H1 (cell line): ENCODE data around the gene MDFIC2. TPM values are rescaled to one million over a fixed set of nuclear protein-coding genes. Genes with fewer than 3 reads are reported as not detected.

ENCODE experiments used
- CTCF ChIA-PET: fragments of 300-600 bp; sonication (Branson Sonifier 250); formaldehyde crosslinking; loops from one replicate; lab custom pipeline; 2021; ENCODE audit not compliant: partially characterized antibody; lab: Charles Lee
- POLR2A ChIA-PET: fragments of 300-600 bp; sonication (Branson Sonifier 250); formaldehyde crosslinking; loops from one replicate; lab custom pipeline; 2021; ENCODE audit warnings: inconsistent platforms; ENCODE audit not compliant: partially characterized antibody; lab: Charles Lee
- DNase-seq, 2 experiments: peaks; one replicate each; pipeline versions ENCODE4 v3.0.0 to v3.0.0-alpha.2; 2010 to 2022; ENCODE audit warnings: low spot score in 2 of 2, low read depth in 1 of 2, mixed read lengths in 1 of 2
- FAIRE-seq: peaks from 2 replicates; lab custom pipeline; 2011; peaks lifted over from hg19 to GRCh38; lab: Jason Lieb, UNC
- H2AFZ ChIP-seq: 2 replicates; pipeline ENCODE4 v1.8.1; 2012; ENCODE audit warnings: low read length, inconsistent platforms
- H2AK5ac ChIP-seq: 2 replicates; pipeline ENCODE4 v1.6.1; 2013; ENCODE audit warnings: low read depth, low read length
- H2BK120ac ChIP-seq: replicated peaks from 2 replicates; pipeline ENCODE3; 2013; ENCODE audit warnings: low read depth, low read length, inconsistent platforms
- H2BK12ac ChIP-seq: 2 replicates; pipeline ENCODE4 v1.6.1; 2013; ENCODE audit warnings: low read depth, low read length
- H2BK15ac ChIP-seq: 2 replicates; pipeline ENCODE4 v1.6.1; 2013; ENCODE audit warnings: low read length
- H2BK20ac ChIP-seq: 2 replicates; pipeline ENCODE4 v1.6.1; 2013; ENCODE audit warnings: low read length
- H2BK5ac ChIP-seq: 2 replicates; pipeline ENCODE4 v1.6.1; 2013; ENCODE audit warnings: low read depth, low read length
- H3K14ac ChIP-seq: 2 replicates; pipeline ENCODE4 v1.6.1; 2013; ENCODE audit warnings: inconsistent platforms; ENCODE audit not compliant: insufficient read length
- H3K18ac ChIP-seq: 2 replicates; pipeline ENCODE4 v1.6.1; 2013; ENCODE audit warnings: low read length; ENCODE audit errors: extremely low read depth
- H3K23ac ChIP-seq: 2 replicates; pipeline ENCODE4 v1.6.1; 2013; ENCODE audit warnings: inconsistent platforms; ENCODE audit not compliant: insufficient read length
- H3K23me2 ChIP-seq: 2 replicates; pipeline ENCODE4 v1.6.1; 2013; ENCODE audit warnings: low read depth, low read length
- H3K27ac ChIP-seq: 2 replicates; pipeline ENCODE4 v1.6.1; 2011; ENCODE audit warnings: low read depth, low read length, inconsistent platforms
- H3K27me3 ChIP-seq, 4 experiments: replicated peaks in 1 of 4; 1 replicate in 1 of 4; 2 replicates in 3 of 4; pipeline versions ENCODE4 v1.6.1 to v1.8.1; 2011 to 2013; ENCODE audit warnings: low read length in 3 of 4, mild to moderate bottlenecking in 3 of 4, inconsistent platforms in 2 of 4, mixed read lengths in 2 of 4, moderate library complexity in 1 of 4; ENCODE audit not compliant: control insufficient read depth in 3 of 4, insufficient read depth in 3 of 4; ENCODE audit errors: extremely low read depth in 1 of 4
- H3K36me3 ChIP-seq, 4 experiments: 2 replicates each; pipeline versions ENCODE4 v1.6.1 to v1.8.1; 2011 to 2013; ENCODE audit warnings: mild to moderate bottlenecking in 4 of 4, low read length in 3 of 4, moderate library complexity in 2 of 4, control low read depth in 1 of 4, inconsistent platforms in 1 of 4; ENCODE audit not compliant: insufficient read depth in 4 of 4, control insufficient read depth in 2 of 4
- H3K4ac ChIP-seq: replicated peaks from 2 replicates; pipeline ENCODE3; 2013; ENCODE audit warnings: low read length, low read depth, mixed read lengths, inconsistent platforms; ENCODE audit not compliant: insufficient read length
- H3K4me1 ChIP-seq, 4 experiments: replicated peaks in 1 of 4; 1 replicate in 1 of 4; 2 replicates in 3 of 4; pipeline versions ENCODE4 v1.6.1 to v1.8.1; 2011 to 2013; ENCODE audit warnings: low read length in 3 of 4, inconsistent platforms in 2 of 4, mixed read lengths in 1 of 4; ENCODE audit not compliant: insufficient read depth in 4 of 4, control insufficient read depth in 3 of 4
- H3K4me2 ChIP-seq, 2 experiments: 2 replicates each; pipeline versions ENCODE4 v1.6.1 to v1.8.1; 2011 to 2013; ENCODE audit warnings: low read depth in 2 of 2, low read length in 2 of 2, control low read depth in 1 of 2, inconsistent platforms in 1 of 2, mild to moderate bottlenecking in 1 of 2; ENCODE audit not compliant: insufficient read depth in 1 of 2
- H3K4me3 ChIP-seq, 4 experiments: fragments of 200-600, 300-600 bp in 1 of 4; sonication (generic), shearing (Covaris generic), sonication (Bioruptor Twin) in 1 of 4; 2 replicates each; pipeline versions ENCODE4 v1.5.1 to v1.8.1; 2011 to 2016; ENCODE audit warnings: low read length in 4 of 4, low read depth in 3 of 4, control low read depth in 2 of 4, inconsistent platforms in 2 of 4, mild to moderate bottlenecking in 2 of 4, mixed read lengths in 1 of 4, moderate library complexity in 1 of 4; ENCODE audit not compliant: insufficient read depth in 2 of 4; ENCODE audit errors: extremely low read depth in 1 of 4
- H3K56ac ChIP-seq: replicated peaks from 2 replicates; pipeline ENCODE3; 2013; ENCODE audit warnings: low read depth, mild to moderate bottlenecking, mixed read lengths, low read length, inconsistent platforms; ENCODE audit not compliant: insufficient read length
- H3K79me1 ChIP-seq: 2 replicates; pipeline ENCODE4 v1.6.1; 2013; ENCODE audit warnings: low read depth, low read length, control low read depth
- H3K79me2 ChIP-seq, 2 experiments: 2 replicates each; pipeline versions ENCODE4 v1.6.1 to v1.8.1; 2012 to 2013; ENCODE audit warnings: low read length in 2 of 2, mild to moderate bottlenecking in 2 of 2, inconsistent platforms in 1 of 2; ENCODE audit not compliant: insufficient read depth in 2 of 2, control insufficient read depth in 1 of 2
- H3K9ac ChIP-seq, 4 experiments: replicated peaks in 1 of 4; 1 replicate in 1 of 4; 2 replicates in 3 of 4; pipeline versions ENCODE4 v1.6.1 to v1.8.1; 2011 to 2013; ENCODE audit warnings: low read depth in 3 of 4, low read length in 3 of 4, control low read depth in 2 of 4, mild to moderate bottlenecking in 2 of 4, moderate library complexity in 2 of 4, inconsistent platforms in 1 of 4; ENCODE audit errors: extremely low read depth in 1 of 4
- H3K9me3 ChIP-seq, 2 experiments: 2 replicates each; pipeline versions ENCODE4 v1.6.1 to v1.8.1; 2012 to 2013; ENCODE audit warnings: mild to moderate bottlenecking in 2 of 2, moderate library complexity in 2 of 2, control low read depth in 1 of 2, inconsistent platforms in 1 of 2, low read depth in 1 of 2, low read length in 1 of 2, mixed read lengths in 1 of 2; ENCODE audit not compliant: insufficient read depth in 2 of 2
- H4K20me1 ChIP-seq, 2 experiments: replicated peaks in 1 of 2; 2 replicates each; pipeline versions ENCODE3 to v1.8.1; 2011 to 2013; ENCODE audit warnings: inconsistent platforms in 2 of 2, low read length in 2 of 2, mild to moderate bottlenecking in 1 of 2; ENCODE audit not compliant: insufficient read depth in 2 of 2, control insufficient read depth in 1 of 2
- H4K5ac ChIP-seq: 2 replicates; pipeline ENCODE4 v1.6.1; 2013; ENCODE audit warnings: low read length, low read depth, mixed read lengths, inconsistent platforms; ENCODE audit not compliant: insufficient read length
- H4K8ac ChIP-seq: 2 replicates; pipeline ENCODE4 v1.8.0; 2013; ENCODE audit warnings: mild to moderate bottlenecking, moderate library complexity, low read length, inconsistent platforms; ENCODE audit not compliant: insufficient read depth; ENCODE audit errors: extremely low read depth
- H4K91ac ChIP-seq: replicated peaks from 2 replicates; pipeline ENCODE3; 2013; ENCODE audit warnings: low read length, mixed read lengths, inconsistent platforms; ENCODE audit not compliant: insufficient read length
- HDAC2 ChIP-seq, 2 experiments: fragments of 300-600 bp in 1 of 2; sonication (generic) in 1 of 2; IDR thresholded peaks; 2 replicates each; pipeline ENCODE4 v1.6.1; 2011 to 2012; ENCODE audit warnings: low read depth in 2 of 2, low read length in 2 of 2, mild to moderate bottlenecking in 2 of 2, moderate library complexity in 2 of 2, borderline replicate concordance in 1 of 2, inconsistent platforms in 1 of 2
- WGBS, 2 experiments: shearing (Covaris generic) in 1 of 2; methylation state at CpG; one replicate each; pipeline versions ENCODE4 v1.1.6 to v1.1.7; 2013 to 2015; ENCODE audit warnings: low lambda C conversion rate in 2 of 2, mixed read lengths in 2 of 2, inconsistent platforms in 1 of 2, low coverage in 1 of 2, missing lambda C conversion rate in 1 of 2; ENCODE audit not compliant: insufficient replicate concordance in 2 of 2, insufficient coverage in 1 of 2, insufficient read length in 1 of 2; ENCODE audit errors: extremely low coverage in 1 of 2, missing lambda C conversion rate in 1 of 2; 5-methylcytosine and 5-hydroxymethylcytosine counted together
- polyA plus RNA-seq, 7 experiments: library from polyadenylated mRNA; depleted of rRNA in 3 of 7; stranded (reverse) in 5 of 7; unstranded in 2 of 7; fragments of >200 nt in 5 of 7; fragments of 200-250 nt in 2 of 7; gene quantifications; 1 replicate in 5 of 7; 2 replicates in 1 of 7; 4 replicates in 1 of 7; pipeline versions ENCODE4 v1.2.1 to v1.2.3, GENCODE V29; 2011 to 2013; ENCODE audit warnings: missing spikeins in 2 of 7, mixed read lengths in 2 of 7
- total RNA-seq: library from RNA; stranded (reverse); fragmentation: NEBNext Ultra II Directional; extraction: Animal tissue kit (Norgen Biotek cat#: 25700); gene quantifications from 2 replicates; pipeline ENCODE4 v1.2.1, GENCODE V29; 2021

MDFIC2 gene
- total and polyA plus RNA-seq, 2 of the 8 experiments (the other 6 are each of a cell fraction or from before 2014, with no cell fraction given) = not detected

DNA sequence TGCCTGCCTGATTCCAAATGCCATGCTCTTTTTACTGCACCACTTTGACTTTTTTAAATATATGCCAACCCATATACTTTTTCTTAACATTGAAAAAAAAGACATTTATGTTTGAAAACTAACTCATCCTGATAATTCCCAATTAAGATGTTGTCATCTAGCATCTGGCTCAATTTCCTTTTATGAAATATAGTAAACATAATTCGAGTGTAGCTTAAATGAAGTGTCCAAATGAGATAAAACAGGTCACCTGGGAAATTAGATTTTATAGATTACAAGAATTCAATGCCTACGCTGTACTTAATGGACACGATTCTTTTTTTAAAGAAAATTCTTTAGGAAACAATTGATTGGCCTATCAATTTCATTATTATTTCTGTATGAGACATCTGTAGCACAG lies 2.8 kb downstream of the MDFIC2 start:
- CTCF ChIA-PET = interaction anchor here (1.4 to 2.3 kb wide), 5 partner anchors 18 to 246 kb away, joined by 3 to 5 read pairs (median 4); no protein-coding TSS in a partner anchor

More for the DNA sequence above, 2.8 kb downstream of the MDFIC2 start:
- WGBS, 2 experiments = 81% methylated on average over 3 of the region's 3 CpGs; no CpG with 5 or more reads in 1 of the 2 experiments
- POLR2A ChIA-PET = no interaction called here
- no peak overlapping the region for H2BK15ac ChIP-seq
- H4K8ac ChIP-seq = no peak overlapping the region
- no peak overlapping the region for H2BK20ac ChIP-seq
- H2AK5ac ChIP-seq = no peak overlapping the region
- H3K23me2 ChIP-seq = no peaks in the 10 kb centered on the region
- H3K14ac ChIP-seq = no peak overlapping the region
- H4K20me1 ChIP-seq = no peaks in the 10 kb centered on the region
- no peak overlapping the region for H3K56ac ChIP-seq
- no peak overlapping the region for H3K9ac ChIP-seq
- no peak overlapping the region for H2BK5ac ChIP-seq
- H3K18ac ChIP-seq = no peak overlapping the region
- H3K79me2 ChIP-seq = no peaks in the 10 kb centered on the region
- H3K4me3 ChIP-seq = no peak overlapping the region
- H3K4me2 ChIP-seq = no peak overlapping the region
- H3K9me3 ChIP-seq = no peaks in the 10 kb centered on the region
- H4K5ac ChIP-seq = no peak overlapping the region
- no peak overlapping the region for H3K4ac ChIP-seq
- no peaks in the 10 kb centered on the region for H3K79me1 ChIP-seq
- no peak overlapping the region for H4K91ac ChIP-seq
- H3K27me3 ChIP-seq = no peaks in the 10 kb centered on the region
- no peak for DNase-seq
- no peak overlapping the region for H3K23ac ChIP-seq
- no peak overlapping the region for H3K27ac ChIP-seq
- H2AFZ ChIP-seq = no peak overlapping the region
- FAIRE-seq = no peak
- H3K36me3 ChIP-seq = no peaks in the 10 kb centered on the region
- H3K4me1 ChIP-seq = peaks cover 0 to 8% (median 2%) of the 10 kb centered on the region in 4 experiments; a peak in 2 of 7 replicates
- H2BK12ac ChIP-seq = no peak overlapping the region
- no peak overlapping the region for H2BK120ac ChIP-seq
- no peak for TF ChIP-seq HDAC2 (IDR thresholded peaks at IDR 0.05; ENCODE audit: borderline replicate concordance in 1 of 2, low read depth in 2 of 2, low read length in 2 of 2)
